Right cardiac atrium (tissue), 5 donors: ENCODE results near the gene KIR3DL1. TPM values are rescaled to one million over a fixed set of nuclear protein-coding genes. Genes with fewer than 3 reads are reported as not detected.
"Not testable (repeated sequence)": the region's sequence is repeated elsewhere in the genome, so short reads cannot be mapped to it uniquely, and the experiment has no call there.

Experiments used
- ATAC-seq, 2 donors: fragments of 200-7000 bp; cut with Tn5 transposase; one replicate each; pipeline versions ENCODE4 v1.8.0 to v1.9.1; 2020; ENCODE audit warnings: moderate library complexity in 2 of 2, mild to moderate bottlenecking in 1 of 2
- DNase-seq, 3 donors: peaks; one replicate each; pipeline ENCODE4 v3.0.0-alpha.2; 2020
- H3K27ac ChIP-seq: one replicate; pipeline ENCODE4 v1.5.1; 2013; ENCODE audit warnings: mild to moderate bottlenecking, low read length, control low read depth, moderate library complexity
- H3K27me3 ChIP-seq: one replicate; pipeline ENCODE4 v1.6.1; 2013; ENCODE audit not compliant: control insufficient read depth, insufficient read depth
- H3K4me1 ChIP-seq: one replicate; pipeline ENCODE4 v1.6.1; 2013; ENCODE audit warnings: low read length; ENCODE audit not compliant: control insufficient read depth, insufficient read depth
- H3K4me3 ChIP-seq: one replicate; pipeline ENCODE4 v1.5.1; 2013; ENCODE audit warnings: low read length, control low read depth
- H3K9me3 ChIP-seq: one replicate; pipeline ENCODE4 v1.6.1; 2013; ENCODE audit warnings: low read length; ENCODE audit not compliant: control insufficient read depth
- WGBS: extraction: QIAGEN DNeasy Blood & Tissue Kit; methylation state at CpG from one replicate; pipeline ENCODE4 v1.1.7; 2013; 5-methylcytosine and 5-hydroxymethylcytosine counted together
- intact Hi-C, 4 donors: fragments of 100-400 bp; cut with DNase I; formaldehyde crosslinking; loops; one replicate each; pipeline versions ENCODE4 v1.11.0 to v1.14.0; 2022 to 2023
- polyA plus RNA-seq: library from polyadenylated mRNA; stranded (reverse); fragments of 200-250 nt; gene quantifications from one replicate; pipeline ENCODE4 v1.2.3, GENCODE V29; 2013
- total RNA-seq, 4 donors: library from RNA; stranded (reverse); fragmentation: NEBNext Ultra II Directional; extraction: Animal tissue kit (Norgen Biotek cat#: 25700); gene quantifications; one replicate each; pipeline ENCODE4 v1.2.1, GENCODE V29; 2021
- donor health status: healthy with polysubstance abuse.
- donor health status: DM: no; HTN: yes; CAD: no.
- donor health status: DM: no; HTN: no; CAD: no.
- donor health status: DM: no; HTN: yes; CAD: no; lungs with severe emphysema.
- donor health status: DM: yes; HTN: yes; CAD: no.

The KIR3DL1 gene
- total and polyA plus RNA-seq, 5 donors: 0.05 TPM; not detected in 4

DNA sequence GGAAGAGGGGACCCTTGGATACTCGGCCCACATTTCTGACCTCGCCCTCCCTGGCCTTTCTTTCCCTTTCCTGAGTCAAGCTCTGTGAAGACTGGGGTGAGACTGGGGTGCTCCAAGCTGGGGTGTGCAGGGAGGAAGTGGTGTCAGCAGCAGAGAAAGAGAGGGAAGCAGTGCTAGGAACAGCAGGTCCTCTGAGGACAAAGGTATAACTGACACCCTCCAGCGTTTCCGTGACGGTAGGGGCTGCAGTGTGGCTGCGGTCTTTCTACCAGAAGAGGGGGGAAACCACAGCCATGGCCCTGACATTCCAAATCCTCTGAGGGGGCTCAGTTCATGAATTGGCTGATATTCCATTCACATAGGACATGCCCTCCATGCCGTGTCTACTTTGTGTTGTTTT is 35.1 kb downstream of the KIR3DL1 start:
- intact Hi-C loops: no loop called here

DNA sequence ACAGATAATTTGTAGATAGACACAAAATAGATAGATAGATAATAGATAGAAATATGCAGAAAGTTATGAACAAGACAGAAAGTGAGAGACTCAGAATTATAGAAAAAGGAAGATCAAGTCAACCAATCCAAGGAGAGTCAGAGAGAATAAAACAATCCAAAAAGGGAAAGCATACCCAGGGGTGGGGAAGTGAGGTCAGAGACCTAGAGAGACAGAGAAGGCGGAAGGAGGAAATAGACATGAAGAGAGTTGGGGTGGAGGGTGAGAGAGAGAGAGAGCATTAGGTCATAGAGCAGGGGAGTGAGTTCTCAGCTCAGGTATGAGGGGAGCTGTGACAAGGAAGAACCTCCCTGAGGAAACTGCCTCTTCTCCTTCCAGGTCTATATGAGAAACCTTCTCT is 39.0 kb downstream of the KIR3DL1 start:
- intact Hi-C loops, H3K9me3 ChIP-seq, H3K27me3 ChIP-seq, H3K27ac ChIP-seq, DNase-seq, ATAC-seq, H3K4me1 ChIP-seq, H3K4me3 ChIP-seq: not testable (repeated sequence)
- 32% methylated on average over 1 of the region's 1 CpG for WGBS

More for the DNA sequence above, 35.1 kb downstream of the KIR3DL1 start:
- 80% methylated on average over 7 of the region's 7 CpGs for WGBS
- no peaks in the 10 kb centered on the region for H3K27me3 ChIP-seq
- no peaks in the 10 kb centered on the region for H3K4me1 ChIP-seq
- no peak overlapping the region for H3K4me3 ChIP-seq
- H3K27ac ChIP-seq: no peak overlapping the region
- DNase-seq (no peak), ATAC-seq (no peak)
- H3K9me3 ChIP-seq: no peaks in the 10 kb centered on the region

DNA sequence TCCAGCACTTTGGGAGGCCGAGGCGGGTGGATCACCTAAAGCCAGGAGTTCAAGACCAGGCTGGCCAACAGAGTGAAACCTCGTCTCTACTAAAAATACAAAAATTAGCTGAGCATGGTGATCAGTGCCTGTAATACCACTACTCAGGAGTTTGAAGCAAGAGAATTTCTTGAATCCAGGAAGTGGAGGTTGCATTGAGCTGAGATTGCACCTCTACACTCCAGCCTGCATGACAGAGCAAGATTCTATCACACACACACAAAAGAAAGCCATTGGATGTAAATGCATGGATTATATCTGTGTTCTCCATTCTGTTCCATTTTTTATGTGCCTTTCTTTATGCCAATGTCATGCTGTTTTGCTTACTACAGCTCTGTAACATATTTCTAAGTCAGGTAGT is 42.2 kb downstream of the KIR3DL1 start:
- H3K27me3 ChIP-seq, ATAC-seq, H3K27ac ChIP-seq, H3K4me1 ChIP-seq, DNase-seq, H3K4me3 ChIP-seq, intact Hi-C loops, H3K9me3 ChIP-seq: not testable (repeated sequence)
- WGBS: 62% methylated on average over 3 of the region's 3 CpGs

DNA sequence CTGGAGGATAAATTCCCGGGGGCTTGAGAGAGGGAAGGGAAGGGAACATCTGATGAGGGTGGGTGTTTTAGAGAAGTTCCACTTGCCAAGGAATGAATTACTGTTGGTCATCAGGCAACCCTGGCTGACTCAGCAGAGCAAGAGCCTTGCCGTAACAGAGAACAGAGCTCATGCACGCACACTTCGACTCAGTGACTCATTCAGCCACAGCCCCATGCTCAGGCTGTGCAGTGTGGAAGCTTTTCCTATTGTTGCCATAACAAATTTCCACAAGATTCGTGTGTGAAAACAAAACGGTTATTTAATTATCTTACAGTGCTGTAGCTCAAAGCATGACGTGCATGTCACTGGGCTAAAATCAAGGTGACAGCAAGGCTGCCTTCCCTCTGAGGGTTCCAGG is 43.2 kb downstream of the KIR3DL1 start:
- H3K27ac ChIP-seq, H3K27me3 ChIP-seq, DNase-seq, intact Hi-C loops, ATAC-seq, H3K9me3 ChIP-seq, H3K4me3 ChIP-seq, H3K4me1 ChIP-seq: not testable (repeated sequence)
- WGBS: 67% methylated on average over 7 of the region's 7 CpGs

DNA sequence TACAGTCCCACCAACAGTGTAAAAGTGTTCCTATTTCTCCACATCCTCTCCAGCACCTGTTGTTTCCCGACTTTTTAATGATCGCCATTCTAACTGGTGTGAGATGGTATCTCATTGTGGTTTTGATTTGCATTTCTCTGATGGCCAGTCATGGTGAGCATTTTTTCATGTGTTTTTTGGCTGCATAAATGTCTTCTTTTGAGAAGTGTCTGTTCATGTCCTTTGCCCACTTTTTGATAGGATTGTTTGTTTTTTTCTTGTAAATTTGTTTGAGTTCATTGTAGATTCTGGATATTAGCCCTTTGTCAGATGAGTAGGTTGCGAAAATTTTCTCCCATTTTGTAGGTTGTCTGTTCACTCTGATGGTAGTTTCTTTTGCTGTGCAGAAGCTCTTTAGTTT is 47.2 kb downstream of the KIR3DL1 start:
- H3K4me3 ChIP-seq, H3K9me3 ChIP-seq, intact Hi-C loops, ATAC-seq, DNase-seq, H3K4me1 ChIP-seq, H3K27ac ChIP-seq, H3K27me3 ChIP-seq: not testable (repeated sequence)
- WGBS: no CpG with 5 or more reads among the region's 3 CpGs

DNA sequence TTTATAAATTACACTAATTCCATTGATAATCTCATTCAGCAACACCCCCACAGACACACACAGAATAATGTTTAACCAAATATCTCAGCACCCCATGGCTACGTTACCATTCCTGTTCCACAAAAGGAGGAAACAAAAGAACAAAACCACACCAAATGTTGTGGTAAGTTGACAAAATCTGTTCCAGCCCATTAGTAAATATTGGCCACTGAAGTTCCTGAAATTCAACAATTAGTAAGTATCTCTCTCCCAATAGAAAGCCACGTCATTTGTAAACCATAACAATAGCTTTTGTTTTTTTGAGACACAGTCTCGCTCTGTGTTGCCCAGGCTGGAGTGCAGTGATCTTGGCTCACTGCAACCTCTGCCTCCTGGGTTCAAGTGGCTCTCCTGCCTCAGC is 55.4 kb downstream of the KIR3DL1 start:
- Histone ChIP-seq H3K9me3 (no peaks in the 10 kb centered on the region), H3K27ac (no peak overlapping the region), H3K27me3 (no peaks in the 10 kb centered on the region), H3K4me1 (no peaks in the 10 kb centered on the region), H3K4me3 (no peak overlapping the region)
- ATAC-seq: no peak
- intact Hi-C loops: no loop called here
- 73% methylated on average over 3 of the region's 3 CpGs for WGBS
- no peak for DNase-seq

DNA sequence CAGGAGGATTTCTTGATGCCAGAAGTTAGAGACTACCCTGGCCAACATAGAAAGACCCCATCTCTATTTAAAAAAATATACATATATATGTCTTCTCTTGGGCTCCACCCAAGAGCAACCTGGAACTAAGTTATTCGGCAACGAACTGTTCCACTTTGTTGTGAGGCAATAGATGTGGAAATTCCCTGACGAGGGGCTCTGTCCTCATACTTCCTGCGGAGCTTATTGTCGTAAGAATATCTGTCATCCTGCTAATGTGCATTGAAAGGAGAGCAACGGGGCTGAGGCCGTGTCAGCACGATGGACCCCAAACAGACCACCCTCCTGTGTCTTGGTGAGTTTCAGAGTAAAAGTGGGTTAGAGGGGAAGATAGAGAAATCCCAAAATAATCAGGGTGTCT is 57.7 kb downstream of the KIR3DL1 start, which contains the start of gene FCAR:
FCAR (plus strand) TSS at position 246 of the 400 bp plus-strand sequence; CDS start at position 301, 55 bp downstream.
- Histone ChIP-seq H3K27ac (no peak within 1 kb of the TSS), H3K4me1 (no peaks in the 10 kb centered on the region), H3K9me3 (no peaks in the 10 kb centered on the region), H3K4me3 (no peak within 1 kb of the TSS), H3K27me3 (no peaks in the 10 kb centered on the region)
- no peak for DNase-seq
- ATAC-seq: no peak
- WGBS: 62% methylated on average over 8 of the region's 8 CpGs
- intact Hi-C loops: no loop called here

DNA sequence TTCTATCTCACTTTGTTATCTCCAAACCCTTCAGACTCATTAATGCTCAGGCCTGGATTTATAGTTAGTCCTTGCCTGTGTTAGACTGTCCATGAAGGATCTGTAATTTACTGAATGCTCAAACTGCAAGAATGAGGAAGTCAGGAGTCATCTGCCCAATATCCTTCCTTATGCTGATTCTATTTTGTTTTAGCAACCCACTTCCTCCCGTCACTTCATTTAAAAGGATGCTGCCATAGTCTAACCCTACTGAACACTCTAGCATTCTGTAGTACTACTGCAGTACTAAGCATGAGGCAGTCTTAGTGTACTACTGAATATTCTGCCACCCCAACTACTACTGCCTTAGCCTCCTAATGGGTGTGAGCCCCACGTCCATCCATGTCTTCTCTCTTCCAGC is 59.2 kb downstream of the KIR3DL1 start:
- ATAC-seq: no peak
- Histone ChIP-seq H3K4me3 (no peak overlapping the region), H3K9me3 (no peaks in the 10 kb centered on the region), H3K27ac (no peak overlapping the region), H3K27me3 (no peaks in the 10 kb centered on the region), H3K4me1 (no peaks in the 10 kb centered on the region)
- intact Hi-C loops: no loop called here
- no peak for DNase-seq
- 45% methylated on average over 2 of the region's 2 CpGs for WGBS

DNA sequence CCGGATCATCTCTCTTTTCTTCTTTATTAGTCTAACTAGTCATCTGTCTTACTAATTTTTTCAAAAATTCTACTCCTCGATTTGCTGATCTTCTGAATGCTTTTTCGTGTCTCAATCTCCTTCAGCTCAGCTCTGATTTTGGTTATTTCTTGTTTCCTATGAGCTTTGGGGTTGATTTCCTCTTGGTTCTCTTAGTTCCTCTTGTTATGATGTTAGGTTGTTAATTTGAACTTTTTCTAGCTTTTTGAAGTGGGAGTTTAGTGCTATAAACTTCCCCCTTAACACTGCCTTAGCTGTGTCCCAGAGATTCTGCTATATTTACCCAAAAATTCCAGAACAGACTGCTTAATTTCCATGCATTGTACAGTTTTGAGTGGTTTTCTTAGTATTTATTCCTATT is 61.2 kb downstream of the KIR3DL1 start:
- Histone ChIP-seq H3K4me1 (no peaks in the 10 kb centered on the region), H3K27ac (no peak overlapping the region), H3K9me3 (no peaks in the 10 kb centered on the region), H3K27me3 (no peaks in the 10 kb centered on the region), H3K4me3 (no peak overlapping the region)
- WGBS: 52% methylated on average over 3 of the region's 3 CpGs
- ATAC-seq (no peak), DNase-seq (no peak)
- intact Hi-C loops: no loop called here

Other genes with a start within 250 kb of the KIR3DL1 start
- 1 to 10 TPM; 1.6 to 5.6 (median 3.4) TPM for gene LILRA2, start 242.7 kb upstream of the KIR3DL1 start, total RNA-seq
- gene LILRA2, start 242.7 kb upstream of the KIR3DL1 start, polyA plus RNA-seq: 0.88 TPM
- gene LILRA1, start 222.8 kb upstream of the KIR3DL1 start, total RNA-seq: 1 to 10 TPM in 2 of 4 donors, under 1 TPM in 2; 0.64 to 1.5 (median 1.0) TPM
- gene LILRA1, start 222.8 kb upstream of the KIR3DL1 start, polyA plus RNA-seq: 0.20 TPM
- gene LILRB1, start 186.0 kb upstream of the KIR3DL1 start, total RNA-seq: 1 to 10 TPM; 2.4 to 4.1 (median 2.7) TPM
- gene LILRB1, start 186.0 kb upstream of the KIR3DL1 start, polyA plus RNA-seq: 1.2 TPM
- gene LILRB4, start 153.5 kb upstream of the KIR3DL1 start, total RNA-seq: 1 to 10 TPM; 3.0 to 5.3 (median 4.6) TPM
- gene LILRB4, start 153.5 kb upstream of the KIR3DL1 start, polyA plus RNA-seq: 1.4 TPM
- not detected for gene KIR3DL3, start 92.0 kb upstream of the KIR3DL1 start, total RNA-seq
- not detected for gene KIR3DL3, start 92.0 kb upstream of the KIR3DL1 start, polyA plus RNA-seq
- gene KIR2DL3, start 78.0 kb upstream of the KIR3DL1 start, total RNA-seq: not detected
- gene KIR2DL3, start 78.0 kb upstream of the KIR3DL1 start, polyA plus RNA-seq: 0.07 TPM
- gene KIR2DL1, start 46.7 kb upstream of the KIR3DL1 start, total RNA-seq: not detected
- gene KIR2DL1, start 46.7 kb upstream of the KIR3DL1 start, polyA plus RNA-seq: 0.11 TPM
- gene KIR2DL4, start 12.9 kb upstream of the KIR3DL1 start, total RNA-seq: not detected
- gene KIR2DL4, start 12.9 kb upstream of the KIR3DL1 start, polyA plus RNA-seq: 0.07 TPM
- gene KIR2DS4, start 16.2 kb downstream of the KIR3DL1 start, total RNA-seq: under 1 TPM in 1 of 4 donors, not detected in 3; 0.23 TPM
- gene KIR2DS4, start 16.2 kb downstream of the KIR3DL1 start, polyA plus RNA-seq: 0.14 TPM
- gene KIR3DL2, start 34.0 kb downstream of the KIR3DL1 start, total RNA-seq: under 1 TPM in 1 of 4 donors, not detected in 3; 0.11 TPM
- gene KIR3DL2, start 34.0 kb downstream of the KIR3DL1 start, polyA plus RNA-seq: not detected
- gene FCAR, start 57.8 kb downstream of the KIR3DL1 start, total RNA-seq: 1 to 10 TPM in 1 of 4 donors, under 1 TPM in 2, not detected in 1; 0.44 to 1.2 (median 0.54) TPM
- 0.18 TPM for gene FCAR, start 57.8 kb downstream of the KIR3DL1 start, polyA plus RNA-seq
- gene NCR1, start 89.7 kb downstream of the KIR3DL1 start, total RNA-seq: under 1 TPM in 3 of 4 donors, not detected in 1; 0.21 to 0.57 (median 0.37) TPM
- not detected for gene NCR1, start 89.7 kb downstream of the KIR3DL1 start, polyA plus RNA-seq
- not detected for gene NLRP7, start 131.1 kb downstream of the KIR3DL1 start, total RNA-seq
- not detected for gene NLRP7, start 131.1 kb downstream of the KIR3DL1 start, polyA plus RNA-seq
- 1 to 10 TPM in 1 of 4 donors, under 1 TPM in 2, not detected in 1; 0.39 to 1.7 (median 0.40) TPM for gene NLRP2, start 149.9 kb downstream of the KIR3DL1 start, total RNA-seq
- not detected for gene NLRP2, start 149.9 kb downstream of the KIR3DL1 start, polyA plus RNA-seq
- under 1 TPM; 0.26 to 0.71 (median 0.44) TPM for gene GP6, start 221.8 kb downstream of the KIR3DL1 start, total RNA-seq
- 0.27 TPM for gene GP6, start 221.8 kb downstream of the KIR3DL1 start, polyA plus RNA-seq
- gene RDH13, start 246.7 kb downstream of the KIR3DL1 start, total RNA-seq: 10 to 100 TPM; 25.5 to 42.6 (median 31.9) TPM
- 30.1 TPM for gene RDH13, start 246.7 kb downstream of the KIR3DL1 start, polyA plus RNA-seq